ENCODE data around the gene GPR176. TPM values are rescaled to one million over a fixed set of nuclear protein-coding genes. Genes with fewer than 3 reads are reported as not detected.

GPR176 gene
- total RNA-seq, 1 donor from 2014 or later: 4.2 TPM

DNA sequence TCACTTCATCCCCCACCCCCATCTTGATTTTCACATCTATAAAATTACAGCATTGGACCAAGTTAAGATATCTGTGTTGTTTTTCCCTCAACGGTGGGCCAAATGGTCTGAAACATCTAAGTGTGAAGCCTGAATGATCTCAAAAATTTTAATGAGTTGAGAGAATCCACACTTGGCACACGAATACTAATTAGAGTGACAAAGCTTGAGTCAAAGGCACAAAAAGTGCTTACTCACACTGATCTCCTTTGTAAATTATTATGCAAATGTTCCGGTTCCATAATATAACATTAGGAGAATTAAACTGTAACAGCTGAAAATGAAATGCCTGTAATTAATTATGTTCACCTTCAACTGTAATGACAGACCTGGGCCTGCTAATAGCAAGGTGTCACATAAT is 33.6 kb downstream of the GPR176 start:
- TF ChIP-seq, protein P1, sequence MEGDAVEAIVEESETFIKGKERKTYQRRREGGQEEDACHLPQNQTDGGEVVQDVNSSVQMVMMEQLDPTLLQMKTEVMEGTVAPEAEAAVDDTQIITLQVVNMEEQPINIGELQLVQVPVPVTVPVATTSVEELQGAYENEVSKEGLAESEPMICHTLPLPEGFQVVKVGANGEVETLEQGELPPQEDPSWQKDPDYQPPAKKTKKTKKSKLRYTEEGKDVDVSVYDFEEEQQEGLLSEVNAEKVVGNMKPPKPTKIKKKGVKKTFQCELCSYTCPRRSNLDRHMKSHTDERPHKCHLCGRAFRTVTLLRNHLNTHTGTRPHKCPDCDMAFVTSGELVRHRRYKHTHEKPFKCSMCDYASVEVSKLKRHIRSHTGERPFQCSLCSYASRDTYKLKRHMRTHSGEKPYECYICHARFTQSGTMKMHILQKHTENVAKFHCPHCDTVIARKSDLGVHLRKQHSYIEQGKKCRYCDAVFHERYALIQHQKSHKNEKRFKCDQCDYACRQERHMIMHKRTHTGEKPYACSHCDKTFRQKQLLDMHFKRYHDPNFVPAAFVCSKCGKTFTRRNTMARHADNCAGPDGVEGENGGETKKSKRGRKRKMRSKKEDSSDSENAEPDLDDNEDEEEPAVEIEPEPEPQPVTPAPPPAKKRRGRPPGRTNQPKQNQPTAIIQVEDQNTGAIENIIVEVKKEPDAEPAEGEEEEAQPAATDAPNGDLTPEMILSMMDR (conservative IDR thresholded peaks at IDR 0.05): no peak
- DNase-seq (ENCODE audit: low read depth, low spot score): no peak
- H3K4me1 Mint-ChIP-seq: no peaks in the 10 kb centered on the region
- H3K9me3 Mint-ChIP-seq: no peaks in the 10 kb centered on the region
- H3K27me3 Mint-ChIP-seq (ENCODE audit: low read depth): no peaks in the 10 kb centered on the region
- no peak overlapping the region for H3K27ac Mint-ChIP-seq (ENCODE audit: unreplicated experiment)
- no peaks in the 10 kb centered on the region for H3K36me3 Mint-ChIP-seq (ENCODE audit: low read depth)
- no peak overlapping the region for H3K4me3 Mint-ChIP-seq

DNA sequence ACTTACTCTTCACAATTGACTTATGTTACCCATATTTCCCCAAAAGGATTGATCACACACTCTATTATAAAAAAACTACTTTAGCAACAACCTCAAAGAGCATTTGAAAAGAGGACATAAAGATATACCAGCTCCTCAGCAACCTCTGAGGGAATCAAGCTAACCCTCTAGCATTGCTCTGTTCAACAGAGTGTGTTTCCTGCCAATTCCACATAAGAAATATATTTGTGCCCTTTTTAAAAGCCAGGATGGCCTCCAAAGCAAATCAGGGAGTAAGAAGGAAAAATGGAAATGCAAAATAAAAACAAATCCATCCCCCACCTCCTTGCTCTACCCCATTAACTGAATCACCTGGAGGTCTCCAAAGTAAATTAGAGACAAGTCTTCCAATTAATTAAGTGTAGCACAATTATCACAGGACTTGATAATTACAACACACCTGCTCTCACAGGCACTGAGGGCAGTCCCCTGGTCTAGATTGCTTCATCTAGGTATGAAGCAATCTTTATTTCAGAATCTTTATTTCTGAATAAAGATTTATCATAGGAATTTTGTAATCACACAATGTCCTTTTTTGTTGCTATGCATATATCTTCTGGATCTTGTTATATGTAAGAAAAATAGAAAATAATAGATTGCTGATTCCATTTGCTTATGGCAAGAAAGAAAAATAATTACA is 34.8 kb downstream of the GPR176 start:
- Mint-ChIP-seq H3K9me3 (no peaks in the 10 kb centered on the region), H3K27me3 (ENCODE audit: low read depth) (no peaks in the 10 kb centered on the region), H3K4me1 (no peaks in the 10 kb centered on the region), H3K27ac (ENCODE audit: unreplicated experiment) (no peak overlapping the region), H3K4me3 (no peak overlapping the region), H3K36me3 (ENCODE audit: low read depth) (no peaks in the 10 kb centered on the region)
- TF ChIP-seq, protein P1 (conservative IDR thresholded peaks at IDR 0.05): no peak
- no peak for DNase-seq (ENCODE audit: low read depth, low spot score)

DNA sequence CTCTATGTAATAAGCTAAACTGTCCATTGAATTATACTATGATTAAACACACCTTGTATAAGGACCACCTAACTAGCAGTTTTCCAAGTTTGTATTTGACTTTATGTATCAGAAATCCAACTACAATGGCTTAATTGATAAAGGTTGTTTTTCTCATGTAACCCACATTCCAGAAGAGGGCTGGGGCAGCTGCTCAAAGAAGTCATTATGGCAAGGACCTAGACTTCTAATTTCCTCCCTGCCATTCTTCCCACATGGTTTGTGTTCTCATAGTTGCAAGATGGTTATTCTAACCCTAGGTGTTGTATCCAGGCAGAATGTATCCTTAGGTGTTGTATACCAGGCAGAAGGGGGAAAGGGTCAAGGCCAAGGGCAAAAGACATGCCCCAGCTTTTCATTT is 35.7 kb downstream of the GPR176 start:
- no peaks in the 10 kb centered on the region for H3K36me3 Mint-ChIP-seq (ENCODE audit: low read depth)
- no peaks in the 10 kb centered on the region for H3K9me3 Mint-ChIP-seq
- no peak overlapping the region for H3K4me3 Mint-ChIP-seq
- no peaks in the 10 kb centered on the region for H3K27me3 Mint-ChIP-seq (ENCODE audit: low read depth)
- TF ChIP-seq, protein P1 (conservative IDR thresholded peaks at IDR 0.05): no peak
- H3K4me1 Mint-ChIP-seq: no peaks in the 10 kb centered on the region
- DNase-seq (ENCODE audit: low read depth, low spot score): no peak
- H3K27ac Mint-ChIP-seq (ENCODE audit: unreplicated experiment): no peak overlapping the region

DNA sequence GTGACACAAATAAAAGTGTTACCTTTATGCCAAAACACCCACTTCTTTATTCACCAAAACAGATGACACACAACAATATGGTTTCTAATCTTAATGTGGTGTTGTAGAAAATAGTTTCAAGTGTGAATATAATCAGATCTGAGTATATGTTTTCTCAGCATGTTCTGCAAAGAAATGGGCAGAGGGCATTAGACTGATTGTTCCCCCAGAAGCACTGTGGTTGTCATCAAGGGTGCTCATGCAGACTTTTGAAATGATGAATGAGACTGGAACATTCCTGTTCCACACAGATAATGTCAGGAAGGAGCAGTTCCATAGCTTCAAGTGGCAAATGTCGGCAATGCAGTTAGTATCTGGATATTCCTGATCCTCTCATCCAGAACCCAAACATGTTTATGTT is 37.5 kb downstream of the GPR176 start:
- Mint-ChIP-seq H3K36me3 (ENCODE audit: low read depth) (no peaks in the 10 kb centered on the region), H3K27ac (ENCODE audit: unreplicated experiment) (no peak overlapping the region)

DNA sequence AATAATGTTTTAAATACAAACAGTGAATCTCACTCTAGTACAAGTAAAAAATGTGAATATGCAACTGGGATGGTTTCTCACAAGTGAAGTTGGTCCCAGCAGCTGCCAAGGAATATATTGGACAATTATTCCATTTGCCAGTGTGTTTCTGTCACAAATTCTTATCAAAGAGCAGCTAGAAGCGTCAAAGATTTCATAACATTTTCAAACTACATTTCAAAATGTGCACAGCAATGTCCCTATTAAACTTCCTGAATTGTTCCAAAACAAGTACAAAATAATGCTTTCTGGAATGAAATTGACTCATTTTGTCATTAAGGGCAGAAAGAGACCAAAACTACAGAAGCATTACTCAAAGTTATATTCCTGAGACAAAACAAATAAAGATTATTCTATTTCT is 38.3 kb downstream of the GPR176 start:
- DNase-seq (ENCODE audit: low read depth, low spot score): no peak
- no peak overlapping the region for H3K27ac Mint-ChIP-seq (ENCODE audit: unreplicated experiment)
- TF ChIP-seq, protein P1 (conservative IDR thresholded peaks at IDR 0.05): no peak
- H3K4me3 Mint-ChIP-seq: no peak overlapping the region
- H3K9me3 Mint-ChIP-seq: no peaks in the 10 kb centered on the region
- H3K4me1 Mint-ChIP-seq: no peaks in the 10 kb centered on the region
- no peaks in the 10 kb centered on the region for H3K36me3 Mint-ChIP-seq (ENCODE audit: low read depth)
- H3K27me3 Mint-ChIP-seq (ENCODE audit: low read depth): no peaks in the 10 kb centered on the region

More for the DNA sequence above, 37.5 kb downstream of the GPR176 start:
- Mint-ChIP-seq H3K9me3 (no peaks in the 10 kb centered on the region), H3K27me3 (ENCODE audit: low read depth) (no peaks in the 10 kb centered on the region), H3K4me1 (no peaks in the 10 kb centered on the region), H3K4me3 (no peak overlapping the region)
- no peak for DNase-seq (ENCODE audit: low read depth, low spot score)
- TF ChIP-seq, protein P1 (conservative IDR thresholded peaks at IDR 0.05): no peak

Data from neural crest cell (in vitro differentiated cells).